HepG2 (cell line): Measurements from ENCODE around the gene MYLK. TPM values are rescaled to one million over a fixed set of nuclear protein-coding genes. Genes with fewer than 3 reads are reported as not detected.
A peak's percentile ranks its signal among the peaks of the same experiment; 100 is the strongest.

Experiments used
- FOXA3 ChIP-seq: IDR thresholded peaks from 2 replicates; pipeline ENCODE4 v1.6.1; 2016; ENCODE audit warnings: missing genetic modification reagents, missing compliant biosample characterization
- GATA4 ChIP-seq: sonication (generic); IDR thresholded peaks from 2 replicates; pipeline ENCODE4 v1.6.1; 2016; ENCODE audit warnings: antibody characterized with exemption, low read depth, borderline replicate concordance
- HIVEP1 ChIP-seq: sonication (generic); formaldehyde crosslinking; IDR thresholded peaks from 2 replicates; pipeline ENCODE4 v1.4.0; 2020; ENCODE audit warnings: mild to moderate bottlenecking, missing genetic modification reagents
- KDM5A ChIP-seq: fragments of 200-600 bp; sonication (generic); IDR thresholded peaks from 2 replicates; pipeline ENCODE4 v1.7.0; 2018; ENCODE audit warnings: antibody characterized with exemption, mild to moderate bottlenecking, low read length, borderline replicate concordance
- LBX2 ChIP-seq: sonication (generic); formaldehyde crosslinking; IDR thresholded peaks from 2 replicates; pipeline ENCODE4 v1.5.0; 2020; ENCODE audit warnings: missing genetic modification reagents, mild to moderate bottlenecking, borderline replicate concordance
- MEF2D ChIP-seq: sonication (generic); formaldehyde crosslinking; IDR thresholded peaks from 2 replicates; pipeline ENCODE4 v1.5.1; 2020; ENCODE audit warnings: mild to moderate bottlenecking, missing genetic modification reagents
- PREB ChIP-seq: sonication (generic); formaldehyde crosslinking; IDR thresholded peaks from 2 replicates; pipeline ENCODE4 v1.4.0; 2020; ENCODE audit warnings: missing genetic modification reagents
- RFX5 ChIP-seq: IDR thresholded peaks from 2 replicates; pipeline ENCODE4 v1.6.1; 2011; ENCODE audit warnings: low read depth, low read length, improper control_type of control experiment
- SKI ChIP-seq: fragments of 450-650 bp; IDR thresholded peaks from one replicate; pipeline ENCODE4 v1.6.1; 2018; ENCODE audit warnings: mild to moderate bottlenecking; ENCODE audit not compliant: partially characterized antibody
- SMARCE1 ChIP-seq: fragments of 450-650 bp; IDR thresholded peaks from 2 replicates; pipeline ENCODE4 v1.6.1; 2017; ENCODE audit warnings: borderline replicate concordance
- SRF ChIP-seq: IDR thresholded peaks from 2 replicates; pipeline ENCODE4 v1.6.1; 2011; ENCODE audit warnings: mild to moderate bottlenecking, low read depth, low read length, moderate library complexity
- U2AF2 ChIP-seq: fragments of 200-400 bp; formaldehyde crosslinking; IDR thresholded peaks from 2 replicates; pipeline ENCODE4 v1.6.1; 2017; ENCODE audit warnings: low read depth, mild to moderate bottlenecking, low read length
- XRCC5 ChIP-seq: fragments of 200-400 bp; formaldehyde crosslinking; optimal IDR thresholded peaks from 2 replicates; pipeline ENCODE3; 2017; ENCODE audit warnings: mild to moderate bottlenecking, low read length
- ZBTB14 ChIP-seq: sonication (generic); formaldehyde crosslinking; IDR thresholded peaks from 2 replicates; pipeline ENCODE4 v1.4.0; 2020; ENCODE audit warnings: missing genetic modification reagents
- ZNF121 ChIP-seq: sonication (generic); formaldehyde crosslinking; IDR thresholded peaks from 2 replicates; pipeline ENCODE4 v1.5.0; 2020; ENCODE audit warnings: mild to moderate bottlenecking, missing genetic modification reagents
- ZNF335 ChIP-seq: sonication (generic); formaldehyde crosslinking; IDR thresholded peaks from 2 replicates; pipeline ENCODE4 v1.4.0; 2020; ENCODE audit warnings: missing genetic modification reagents
- ZNF367 ChIP-seq: sonication (generic); formaldehyde crosslinking; IDR thresholded peaks from 2 replicates; pipeline ENCODE4 v1.4.0; 2020; ENCODE audit warnings: missing genetic modification reagents, borderline replicate concordance
- ZNF569 ChIP-seq: sonication (generic); formaldehyde crosslinking; IDR thresholded peaks from 2 replicates; pipeline ENCODE4 v1.5.0; 2020; ENCODE audit warnings: mild to moderate bottlenecking, missing genetic modification reagents, moderate library complexity, borderline replicate concordance
- ZNF652 ChIP-seq: IDR thresholded peaks from 2 replicates; pipeline ENCODE4 v1.6.1; 2016; ENCODE audit warnings: low read depth, borderline replicate concordance
- polyA plus RNA-seq, 8 experiments: library from polyadenylated mRNA; depleted of rRNA in 3 of 8; stranded (reverse) in 7 of 8; unstranded in 1 of 8; fragments of >200 nt; fragmentation: Illumina TruSeq in 4 of 8; extraction: Trizol in 4 of 8; gene quantifications; 2 replicates each; pipeline versions ENCODE4 v1.2.1 to v1.2.3, GENCODE V29; 2011 to 2016; ENCODE audit warnings: low read depth in 4 of 8, missing spikeins in 1 of 8, mixed read lengths in 1 of 8; ENCODE audit not compliant: insufficient read depth in 1 of 8
- total RNA-seq, 5 experiments: library from RNA; depleted of rRNA; stranded (reverse); fragments of >200 nt; fragmentation: Illumina TruSeq; extraction: Trizol; gene quantifications; 2 replicates each; pipeline ENCODE4 v1.2.3, GENCODE V29; 2016; ENCODE audit warnings: low read depth in 1 of 5
- TF ChIP-seq, protein P1 (sequence below), 2 experiments: sonication (generic) in 1 of 2; formaldehyde crosslinking in 1 of 2; IDR thresholded peaks; 2 replicates each; pipeline versions ENCODE4 v1.4.0 to v1.6.1; 2018 to 2020; ENCODE audit warnings: missing genetic modification reagents in 2 of 2, borderline replicate concordance in 1 of 2, low read depth in 1 of 2, mild to moderate bottlenecking in 1 of 2, missing biosample characterization in 1 of 2
- TF ChIP-seq, protein P2 (sequence below): sonication (generic); formaldehyde crosslinking; IDR thresholded peaks from 2 replicates; pipeline ENCODE4 v1.4.0; 2020; ENCODE audit warnings: mild to moderate bottlenecking, missing genetic modification reagents

The MYLK gene
- total and polyA plus RNA-seq, 2 of the 13 experiments (the other 11 are each of a cell fraction or from before 2014, with no cell fraction given), result 10.6 to 34.9 TPM

DNA sequence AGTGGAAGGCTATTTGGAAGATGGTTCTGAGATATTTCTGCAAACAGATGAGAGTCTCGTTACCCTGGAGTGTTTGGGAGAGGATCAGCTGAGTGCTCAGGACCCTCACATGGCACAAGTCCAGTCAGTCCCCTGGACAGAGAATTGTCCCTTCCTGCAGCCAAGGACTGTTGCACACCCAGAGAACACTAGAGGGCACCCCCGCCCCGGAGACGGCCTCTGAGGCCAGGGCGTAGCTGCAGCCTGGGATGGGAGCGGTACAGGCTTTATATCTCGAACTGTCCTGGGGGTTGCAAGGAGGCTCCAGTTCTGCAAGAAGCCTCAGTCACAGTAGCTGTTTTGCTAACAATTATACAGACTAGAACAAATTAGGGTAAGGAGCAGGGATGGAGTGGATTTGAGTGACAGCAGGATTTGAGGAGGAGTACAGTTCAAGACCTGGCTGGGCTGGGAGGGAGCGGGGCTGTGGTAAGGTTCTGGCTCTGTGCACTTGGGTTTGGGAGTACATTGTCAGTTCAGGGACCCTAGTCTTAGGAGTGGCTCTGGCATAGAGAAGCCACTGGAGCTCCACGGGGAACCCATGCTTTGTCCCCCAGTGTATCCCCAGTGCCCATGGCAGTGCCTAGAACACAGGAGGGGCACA lies 231.7 kb downstream of the MYLK start (continued):
- TF ChIP-seq LBX2 (CRISPR knock-in tag), result 0 out of 2 replicates have a peak, but pooled peaks have one; percentile 33
- no peak for TF ChIP-seq GATA4
- TF ChIP-seq ZNF335, result no peak
- TF ChIP-seq ZNF121 (CRISPR knock-in tag), result no peak
- no peak for TF ChIP-seq ZNF367
- TF ChIP-seq, protein P1, sequence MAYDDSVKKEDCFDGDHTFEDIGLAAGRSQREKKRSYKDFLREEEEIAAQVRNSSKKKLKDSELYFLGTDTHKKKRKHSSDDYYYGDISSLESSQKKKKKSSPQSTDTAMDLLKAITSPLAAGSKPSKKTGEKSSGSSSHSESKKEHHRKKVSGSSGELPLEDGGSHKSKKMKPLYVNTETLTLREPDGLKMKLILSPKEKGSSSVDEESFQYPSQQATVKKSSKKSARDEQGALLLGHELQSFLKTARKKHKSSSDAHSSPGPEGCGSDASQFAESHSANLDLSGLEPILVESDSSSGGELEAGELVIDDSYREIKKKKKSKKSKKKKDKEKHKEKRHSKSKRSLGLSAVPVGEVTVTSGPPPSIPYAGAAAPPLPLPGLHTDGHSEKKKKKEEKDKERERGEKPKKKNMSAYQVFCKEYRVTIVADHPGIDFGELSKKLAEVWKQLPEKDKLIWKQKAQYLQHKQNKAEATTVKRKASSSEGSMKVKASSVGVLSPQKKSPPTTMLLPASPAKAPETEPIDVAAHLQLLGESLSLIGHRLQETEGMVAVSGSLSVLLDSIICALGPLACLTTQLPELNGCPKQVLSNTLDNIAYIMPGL (CRISPR knock-in tag; IDR thresholded peaks at IDR 0.05; ENCODE audit: borderline replicate concordance in 1 of 2, low read depth in 1 of 2), result 0 out of 4 replicates have a peak, but pooled peaks of 1 of the 2 experiments have one; percentile 44
- TF ChIP-seq MEF2D (CRISPR knock-in tag), result no peak
- TF ChIP-seq HIVEP1 (CRISPR knock-in tag), result no peak
- no peak for TF ChIP-seq ZNF652
- no peak for TF ChIP-seq SMARCE1
- no peak for TF ChIP-seq RFX5
- TF ChIP-seq SKI, result no peak
- TF ChIP-seq KDM5A, result no peak
- TF ChIP-seq ZNF569 (CRISPR knock-in tag), result no peak
- TF ChIP-seq U2AF2, result no peak
- TF ChIP-seq XRCC5, result peak; percentile 57
- no peak for TF ChIP-seq FOXA3 (CRISPR knock-in tag)
- 0 out of 2 replicates have a peak, but pooled peaks have one; percentile 14 for TF ChIP-seq PREB (CRISPR knock-in tag)
- TF ChIP-seq, protein P2, sequence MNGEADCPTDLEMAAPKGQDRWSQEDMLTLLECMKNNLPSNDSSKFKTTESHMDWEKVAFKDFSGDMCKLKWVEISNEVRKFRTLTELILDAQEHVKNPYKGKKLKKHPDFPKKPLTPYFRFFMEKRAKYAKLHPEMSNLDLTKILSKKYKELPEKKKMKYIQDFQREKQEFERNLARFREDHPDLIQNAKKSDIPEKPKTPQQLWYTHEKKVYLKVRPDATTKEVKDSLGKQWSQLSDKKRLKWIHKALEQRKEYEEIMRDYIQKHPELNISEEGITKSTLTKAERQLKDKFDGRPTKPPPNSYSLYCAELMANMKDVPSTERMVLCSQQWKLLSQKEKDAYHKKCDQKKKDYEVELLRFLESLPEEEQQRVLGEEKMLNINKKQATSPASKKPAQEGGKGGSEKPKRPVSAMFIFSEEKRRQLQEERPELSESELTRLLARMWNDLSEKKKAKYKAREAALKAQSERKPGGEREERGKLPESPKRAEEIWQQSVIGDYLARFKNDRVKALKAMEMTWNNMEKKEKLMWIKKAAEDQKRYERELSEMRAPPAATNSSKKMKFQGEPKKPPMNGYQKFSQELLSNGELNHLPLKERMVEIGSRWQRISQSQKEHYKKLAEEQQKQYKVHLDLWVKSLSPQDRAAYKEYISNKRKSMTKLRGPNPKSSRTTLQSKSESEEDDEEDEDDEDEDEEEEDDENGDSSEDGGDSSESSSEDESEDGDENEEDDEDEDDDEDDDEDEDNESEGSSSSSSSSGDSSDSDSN (CRISPR knock-in tag), result no peak
- TF ChIP-seq SRF, result no peak
- TF ChIP-seq ZBTB14, result no peak
